Lower leg skin (tissue), 3 donors: ENCODE results near the gene TAS2R5.
"Not testable (repeated sequence)": the region's sequence is repeated elsewhere in the genome, so short reads cannot be mapped to it uniquely, and the experiment has no call there.

Source experiments
- POLR2A ChIP-seq, 2 donors: fragments of 450-650 bp; IDR thresholded peaks; one replicate each; pipeline ENCODE4 v1.6.1; 2016 to 2017; ENCODE audit warnings: antibody characterized with exemption in 2 of 2, mild to moderate bottlenecking in 1 of 2, moderate library complexity in 1 of 2
- TF ChIP-seq, protein P1 (sequence below), 3 donors: fragments of 450-650 bp; IDR thresholded peaks; one replicate each; pipeline ENCODE4 v1.5.1; 2016; ENCODE audit warnings: antibody characterized with exemption in 3 of 3, mild to moderate bottlenecking in 3 of 3, moderate library complexity in 2 of 3

DNA sequence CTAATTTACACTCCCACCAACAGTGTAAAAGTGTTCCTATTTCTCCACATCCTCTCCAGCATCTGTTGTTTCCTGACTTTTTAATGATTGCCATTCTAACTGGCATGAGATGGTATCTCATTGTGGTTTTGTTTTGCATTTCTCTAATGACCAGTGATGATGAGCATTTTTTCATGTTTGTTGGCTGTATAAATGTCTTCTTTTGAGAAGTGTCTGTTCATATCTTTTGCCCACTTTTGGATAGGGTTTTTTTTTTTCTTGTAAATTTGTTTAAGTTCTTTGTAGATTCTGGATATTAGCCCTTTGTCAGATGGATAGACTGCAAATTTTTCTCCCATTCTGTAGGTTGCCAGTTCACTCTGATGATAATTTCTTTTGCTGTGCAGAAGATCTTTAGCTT, 32.4 kb downstream of the TAS2R5 start:
- TF ChIP-seq, protein P1, sequence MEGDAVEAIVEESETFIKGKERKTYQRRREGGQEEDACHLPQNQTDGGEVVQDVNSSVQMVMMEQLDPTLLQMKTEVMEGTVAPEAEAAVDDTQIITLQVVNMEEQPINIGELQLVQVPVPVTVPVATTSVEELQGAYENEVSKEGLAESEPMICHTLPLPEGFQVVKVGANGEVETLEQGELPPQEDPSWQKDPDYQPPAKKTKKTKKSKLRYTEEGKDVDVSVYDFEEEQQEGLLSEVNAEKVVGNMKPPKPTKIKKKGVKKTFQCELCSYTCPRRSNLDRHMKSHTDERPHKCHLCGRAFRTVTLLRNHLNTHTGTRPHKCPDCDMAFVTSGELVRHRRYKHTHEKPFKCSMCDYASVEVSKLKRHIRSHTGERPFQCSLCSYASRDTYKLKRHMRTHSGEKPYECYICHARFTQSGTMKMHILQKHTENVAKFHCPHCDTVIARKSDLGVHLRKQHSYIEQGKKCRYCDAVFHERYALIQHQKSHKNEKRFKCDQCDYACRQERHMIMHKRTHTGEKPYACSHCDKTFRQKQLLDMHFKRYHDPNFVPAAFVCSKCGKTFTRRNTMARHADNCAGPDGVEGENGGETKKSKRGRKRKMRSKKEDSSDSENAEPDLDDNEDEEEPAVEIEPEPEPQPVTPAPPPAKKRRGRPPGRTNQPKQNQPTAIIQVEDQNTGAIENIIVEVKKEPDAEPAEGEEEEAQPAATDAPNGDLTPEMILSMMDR (IDR thresholded peaks at IDR 0.05), result not testable (repeated sequence)
- TF ChIP-seq POLR2A (IDR thresholded peaks at IDR 0.05), result not testable (repeated sequence)
